ENCODE results near the gene CCDC127. TPM values are rescaled to one million over a fixed set of nuclear protein-coding genes. Genes with fewer than 3 reads are reported as not detected.

Gene CCDC127
- total RNA-seq, 2 donors from 2014 or later = 8.4 to 9.7 TPM

GRCh38 chr5:206927-207536 lies 10.9 kb downstream of the CCDC127 start:
- H3K27me3 Mint-ChIP-seq (ENCODE audit: insufficient read depth) = no peaks in the 10 kb centered on the region
- TF ChIP-seq CTCF (conservative IDR thresholded peaks at IDR 0.05) = no peak
- 62 to 83% methylated on average over 4 to 8 of the region's 8 CpGs for WGBS, 2 experiments (ENCODE audit: insufficient coverage in 1 of 2, insufficient read length in 1 of 2)
- peak overlapping the region; percentile 67 for H3K27ac Mint-ChIP-seq
- peaks cover 14% of the 10 kb centered on the region for H3K4me1 Mint-ChIP-seq
- peak; percentile 29 for DNase-seq
- H3K9me3 Mint-ChIP-seq = no peaks in the 10 kb centered on the region
- Histone ChIP-seq H3K4me3 (ENCODE audit: low read length) (no peak overlapping the region), H3K9me3 (ENCODE audit: control insufficient read depth, low read length) (no peaks in the 10 kb centered on the region), H3K36me3 (ENCODE audit: control insufficient read depth, insufficient read depth, low read length) (peaks cover 31% of the 10 kb centered on the region), H3K9ac (ENCODE audit: extremely low read depth, low read length, poor library complexity, severe bottlenecking) (no peak overlapping the region), H3K27ac (ENCODE audit: low read depth, low read length) (no peak overlapping the region), H3K4me1 (ENCODE audit: control insufficient read depth, insufficient read depth, low read length) (peaks cover 12% of the 10 kb centered on the region), H3K27me3 (ENCODE audit: control insufficient read depth, insufficient read depth, low read length, poor library complexity, severe bottlenecking) (no peaks in the 10 kb centered on the region)
- H3K4me3 Mint-ChIP-seq = no peak overlapping the region
- peaks cover 27% of the 10 kb centered on the region for H3K36me3 Mint-ChIP-seq (ENCODE audit: low read depth)

- no peaks in the 10 kb centered on the region for H3K27me3 Mint-ChIP-seq (ENCODE audit: insufficient read depth)
- peak; percentile 31 for DNase-seq
Observed at GRCh38 chr5:206406-206805, 11.5 kb downstream of the CCDC127 start.

GRCh38 chr5:204966-205670 lies 12.8 kb downstream of the CCDC127 start:
- Histone ChIP-seq H3K4me1 (ENCODE audit: control insufficient read depth, insufficient read depth, low read length) (peaks cover 12% of the 10 kb centered on the region), H3K27ac (ENCODE audit: low read depth, low read length) (no peak overlapping the region), H3K9me3 (ENCODE audit: control insufficient read depth, low read length) (no peaks in the 10 kb centered on the region), H3K4me3 (ENCODE audit: low read length) (no peak overlapping the region), H3K9ac (ENCODE audit: extremely low read depth, low read length, poor library complexity, severe bottlenecking) (no peak overlapping the region), H3K27me3 (ENCODE audit: control insufficient read depth, insufficient read depth, low read length, poor library complexity, severe bottlenecking) (no peaks in the 10 kb centered on the region), H3K36me3 (ENCODE audit: control insufficient read depth, insufficient read depth, low read length) (peaks cover 31% of the 10 kb centered on the region)
- Mint-ChIP-seq H3K4me1 (peaks cover 16% of the 10 kb centered on the region), H3K27ac (no peak overlapping the region), H3K4me3 (no peak overlapping the region), H3K9me3 (no peaks in the 10 kb centered on the region), H3K36me3 (ENCODE audit: low read depth) (peaks cover 27% of the 10 kb centered on the region), H3K27me3 (ENCODE audit: insufficient read depth) (no peaks in the 10 kb centered on the region)
- no peak for TF ChIP-seq CTCF (conservative IDR thresholded peaks at IDR 0.05)
- peak; percentile 22 for DNase-seq
- 93 to 94% methylated on average over 30 of the region's 30 CpGs for WGBS, 2 experiments (ENCODE audit: insufficient coverage in 1 of 2, insufficient read length in 1 of 2)

More at GRCh38 chr5:206406-206805, 11.5 kb downstream of the CCDC127 start:
- Mint-ChIP-seq H3K4me1 (peaks cover 16% of the 10 kb centered on the region), H3K4me3 (no peak overlapping the region), H3K36me3 (ENCODE audit: low read depth) (peaks cover 27% of the 10 kb centered on the region), H3K9me3 (no peaks in the 10 kb centered on the region), H3K27ac (no peak overlapping the region)
- H3K27ac ChIP-seq (ENCODE audit: low read depth, low read length) = no peak overlapping the region
- peaks cover 31% of the 10 kb centered on the region for H3K36me3 ChIP-seq (ENCODE audit: control insufficient read depth, insufficient read depth, low read length)
- H3K9ac ChIP-seq (ENCODE audit: extremely low read depth, low read length, poor library complexity, severe bottlenecking) = no peak overlapping the region
- no peaks in the 10 kb centered on the region for H3K9me3 ChIP-seq (ENCODE audit: control insufficient read depth, low read length)
- peaks cover 12% of the 10 kb centered on the region for H3K4me1 ChIP-seq (ENCODE audit: control insufficient read depth, insufficient read depth, low read length)
- TF ChIP-seq CTCF (conservative IDR thresholded peaks at IDR 0.05) = no peak
- WGBS, 2 experiments (ENCODE audit: insufficient coverage in 1 of 2, insufficient read length in 1 of 2) = 92 to 93% methylated on average over 5 to 11 of the region's 11 CpGs
- H3K4me3 ChIP-seq (ENCODE audit: low read length) = no peak overlapping the region
- no peaks in the 10 kb centered on the region for H3K27me3 ChIP-seq (ENCODE audit: control insufficient read depth, insufficient read depth, low read length, poor library complexity, severe bottlenecking)
